Cardiac fibroblast (primary cell): Measurements from ENCODE around the gene ADCY1.

ENCODE experiments used
- DNase-seq, 2 donors: peaks; one replicate each; pipeline versions ENCODE4 v3.0.0 to v3.0.0-alpha.2; 2010; ENCODE audit warnings: low read depth in 2 of 2
- H3K4me3 ChIP-seq, 2 donors: replicated peaks in 1 of 2; 1 replicate in 1 of 2; 2 replicates in 1 of 2; pipeline ENCODE4 v1.5.1; 2011; ENCODE audit warnings: low read depth in 2 of 2, low read length in 2 of 2, mild to moderate bottlenecking in 2 of 2, moderate library complexity in 1 of 2
- TF ChIP-seq, protein P1 (sequence below): IDR thresholded peaks from one replicate; pipeline ENCODE4 v1.5.1; 2011; ENCODE audit warnings: low read depth, mild to moderate bottlenecking, low read length, inconsistent platforms

Gene ADCY1

DNA sequence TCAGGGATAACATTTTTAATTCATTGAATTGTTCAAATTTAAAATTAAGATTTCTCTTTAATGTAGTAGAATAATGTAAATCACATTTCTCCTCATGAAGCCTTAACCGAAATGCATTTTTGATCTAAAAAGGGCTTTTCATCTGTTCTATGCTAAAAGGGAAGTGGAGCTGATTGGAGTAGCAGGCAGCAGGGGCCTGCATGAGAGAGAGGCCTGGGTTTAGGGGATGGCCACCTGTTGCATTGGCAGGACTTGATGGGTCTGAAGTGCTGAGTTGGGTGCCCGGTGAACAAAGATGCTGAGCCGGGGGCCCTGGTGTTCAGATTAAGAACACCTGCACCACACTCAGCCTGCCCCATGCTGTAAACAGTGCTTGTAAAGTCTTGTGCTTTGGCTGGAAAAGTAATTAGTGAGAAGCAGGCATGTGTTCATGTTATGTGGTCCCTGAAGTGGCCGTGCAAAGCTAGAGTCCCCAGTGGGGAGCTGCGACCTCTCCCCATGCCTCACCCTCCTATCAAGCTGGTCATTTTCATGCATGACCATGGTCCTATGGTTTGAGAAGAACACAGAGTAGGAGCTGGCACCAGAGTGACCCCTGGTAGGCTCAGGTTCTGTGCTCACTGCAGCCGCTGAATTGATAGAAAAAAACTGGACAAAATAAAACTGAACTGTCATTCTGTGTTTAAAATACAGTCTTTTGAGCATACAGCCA, 124.3 kb downstream of the ADCY1 start:
- TF ChIP-seq, protein P1, sequence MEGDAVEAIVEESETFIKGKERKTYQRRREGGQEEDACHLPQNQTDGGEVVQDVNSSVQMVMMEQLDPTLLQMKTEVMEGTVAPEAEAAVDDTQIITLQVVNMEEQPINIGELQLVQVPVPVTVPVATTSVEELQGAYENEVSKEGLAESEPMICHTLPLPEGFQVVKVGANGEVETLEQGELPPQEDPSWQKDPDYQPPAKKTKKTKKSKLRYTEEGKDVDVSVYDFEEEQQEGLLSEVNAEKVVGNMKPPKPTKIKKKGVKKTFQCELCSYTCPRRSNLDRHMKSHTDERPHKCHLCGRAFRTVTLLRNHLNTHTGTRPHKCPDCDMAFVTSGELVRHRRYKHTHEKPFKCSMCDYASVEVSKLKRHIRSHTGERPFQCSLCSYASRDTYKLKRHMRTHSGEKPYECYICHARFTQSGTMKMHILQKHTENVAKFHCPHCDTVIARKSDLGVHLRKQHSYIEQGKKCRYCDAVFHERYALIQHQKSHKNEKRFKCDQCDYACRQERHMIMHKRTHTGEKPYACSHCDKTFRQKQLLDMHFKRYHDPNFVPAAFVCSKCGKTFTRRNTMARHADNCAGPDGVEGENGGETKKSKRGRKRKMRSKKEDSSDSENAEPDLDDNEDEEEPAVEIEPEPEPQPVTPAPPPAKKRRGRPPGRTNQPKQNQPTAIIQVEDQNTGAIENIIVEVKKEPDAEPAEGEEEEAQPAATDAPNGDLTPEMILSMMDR, result no peak
- H3K4me3 ChIP-seq, result no peak overlapping the region
- DNase-seq, result no peak

DNA sequence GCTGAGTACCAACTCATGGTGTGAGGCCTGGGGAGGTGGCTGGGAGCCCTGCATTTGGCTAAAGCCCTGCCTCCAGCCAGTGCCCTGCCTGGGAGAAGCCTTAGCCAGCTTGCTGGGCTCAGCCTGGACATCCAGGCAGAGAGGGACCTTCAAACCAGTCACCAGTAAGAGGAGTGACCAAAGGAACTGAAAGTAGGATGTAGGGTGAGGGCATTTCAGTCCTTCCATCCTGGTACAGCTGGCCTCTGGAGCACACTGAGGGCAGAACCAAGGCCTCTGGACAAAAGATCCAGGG, 124.8 kb downstream of the ADCY1 start:
- no peak for DNase-seq
- no peak overlapping the region for H3K4me3 ChIP-seq
- TF ChIP-seq, protein P1, result no peak

DNA sequence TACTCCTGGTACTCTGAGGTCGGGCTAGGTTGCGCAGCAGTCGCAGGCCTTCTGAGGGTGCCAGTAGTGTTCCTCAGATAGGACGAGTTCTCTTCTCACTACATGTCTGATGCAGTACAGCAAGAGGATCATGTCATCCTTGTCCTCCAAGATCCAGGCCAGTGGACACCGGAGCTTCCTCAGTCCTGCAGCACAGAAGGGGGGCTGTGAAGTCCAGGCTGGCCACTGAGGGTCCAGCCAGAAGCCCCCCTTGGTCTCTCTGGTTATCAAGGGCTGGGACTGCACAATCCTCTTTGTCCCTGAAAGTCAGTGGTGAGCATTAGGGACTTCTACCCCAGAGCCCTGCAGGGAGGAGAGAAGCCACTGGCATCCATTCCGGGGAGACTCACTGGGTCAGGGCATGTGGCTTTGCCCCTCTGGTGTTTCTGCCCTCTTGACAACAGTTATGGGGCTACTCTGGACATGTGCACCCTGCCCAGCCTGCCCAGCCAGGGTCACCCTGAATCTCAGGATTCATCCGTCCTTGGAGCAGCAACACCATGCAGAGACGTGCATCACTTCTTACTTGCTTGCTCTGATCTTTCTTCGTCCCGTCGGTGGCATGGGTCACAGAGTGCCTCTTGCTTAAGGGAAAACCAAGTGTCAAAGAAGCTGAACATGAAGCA, 125.7 kb downstream of the ADCY1 start:
- H3K4me3 ChIP-seq, result no peak overlapping the region
- DNase-seq, result no peak

DNA sequence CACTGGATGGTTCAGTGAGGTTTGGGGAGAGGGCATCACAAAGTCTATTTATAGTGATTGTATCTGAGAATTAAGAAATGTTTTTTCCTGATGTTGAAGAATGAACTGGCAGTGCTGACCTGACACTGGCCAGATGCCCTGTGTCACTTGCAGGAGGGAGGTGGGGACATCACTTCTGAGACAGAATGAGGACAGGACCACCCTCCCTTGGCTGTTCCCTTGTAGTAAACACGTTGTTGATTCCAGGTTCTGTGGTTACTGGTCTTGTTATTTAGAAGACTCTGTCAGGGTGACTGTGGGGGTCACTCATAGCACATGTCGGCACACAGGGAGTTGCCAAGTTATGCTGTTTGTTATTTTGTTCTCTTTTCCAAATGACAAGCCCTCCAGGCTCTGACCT, 126.4 kb downstream of the ADCY1 start:
- no peak overlapping the region for H3K4me3 ChIP-seq
- peak in 1 of 2 donors; percentile 24 for DNase-seq
- TF ChIP-seq, protein P1, result no peak

More for the DNA sequence above, 125.7 kb downstream of the ADCY1 start:
- TF ChIP-seq, protein P1, result no peak

DNA sequence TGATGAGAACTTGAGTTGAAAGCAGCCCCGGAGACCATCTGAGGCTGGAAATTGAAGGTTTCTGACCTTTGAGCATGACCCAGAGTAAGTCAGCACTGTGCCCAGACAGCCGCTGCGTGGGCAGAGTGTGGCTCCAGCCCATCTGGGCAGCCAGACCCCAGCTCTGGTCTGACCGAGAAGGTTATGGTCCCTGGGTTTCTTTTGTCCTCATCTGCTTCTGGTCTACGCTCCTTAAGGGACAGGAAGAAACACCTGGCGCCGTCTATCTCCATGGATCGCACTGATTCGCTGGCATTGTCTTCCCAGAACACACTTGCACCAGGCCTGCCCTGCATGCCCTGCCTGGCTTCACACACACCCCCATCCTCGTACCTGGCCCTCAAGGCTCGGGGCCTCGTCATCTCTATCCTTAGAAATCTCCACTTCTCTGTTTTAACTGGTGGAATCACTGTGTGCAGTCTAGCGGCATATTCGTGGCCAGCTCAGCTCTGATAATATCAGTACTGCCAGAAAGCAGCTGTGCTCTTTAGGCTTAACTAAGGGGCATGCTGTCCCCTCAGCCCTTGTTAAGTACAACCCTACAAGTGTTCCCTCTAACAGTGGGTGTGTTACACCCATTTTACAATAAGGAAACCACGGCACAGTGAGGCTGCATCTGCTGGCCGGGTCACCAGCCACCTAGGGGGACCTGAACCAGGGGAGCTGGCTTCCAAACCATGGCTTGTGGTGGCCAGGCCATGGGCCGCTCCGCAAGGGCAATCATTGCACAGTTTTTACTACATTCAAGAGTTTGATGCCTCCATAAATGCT, 127.7 kb downstream of the ADCY1 start:
- TF ChIP-seq, protein P1, result no peak
- H3K4me3 ChIP-seq, result no peak overlapping the region
- no peak for DNase-seq

DNA sequence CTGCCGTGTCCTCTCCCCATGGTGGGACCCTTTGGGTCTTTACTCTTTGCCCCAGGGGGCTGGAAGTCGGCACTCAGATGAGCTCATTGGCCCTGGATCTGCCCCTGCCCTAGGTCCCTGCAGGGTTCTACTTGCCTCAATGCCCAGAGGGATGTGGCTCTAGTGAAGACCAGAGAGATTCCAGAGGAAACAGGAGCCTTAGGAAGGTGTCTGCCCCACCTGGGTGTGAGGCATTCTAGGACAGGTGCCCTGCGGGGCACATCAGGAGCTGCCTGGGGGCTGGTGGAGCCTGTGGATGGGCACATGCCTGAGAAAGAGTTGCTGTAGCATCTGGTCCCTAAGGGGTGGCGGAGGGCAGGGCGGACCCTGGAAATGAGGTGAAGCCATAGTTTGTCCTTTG, 128.6 kb downstream of the ADCY1 start:
- H3K4me3 ChIP-seq, result no peak overlapping the region
- no peak for DNase-seq
- TF ChIP-seq, protein P1, result no peak
